Measurements from ENCODE around the gene EXOC7.

- TF ChIP-seq POLR2A (IDR thresholded peaks at IDR 0.05) (no peak), CTCF (IDR thresholded peaks at IDR 0.05) (no peak), POLR2AphosphoS5 (IDR thresholded peaks at IDR 0.05) (no peak), EP300 (IDR thresholded peaks at IDR 0.05) (no peak)
These were observed 68.9 kb downstream of the EXOC7 start for GRCh38 chr17:76034428-76035350.
